ENCODE measurements around the gene CLEC4D. TPM values are rescaled to one million over a fixed set of nuclear protein-coding genes. Genes with fewer than 3 reads are reported as not detected.
"Not testable (repeated sequence)": the region's sequence is repeated elsewhere in the genome, so short reads cannot be mapped to it uniquely, and the experiment has no call there.

Gene CLEC4D
- polyA plus RNA-seq, 1 of the 3 experiments (the other 2 are of a cell fraction): not detected

- H3K36me3 ChIP-seq (replicated peaks in 1 of 2; ENCODE audit: control insufficient read depth in 1 of 2, insufficient read depth in 2 of 2, low read length in 1 of 2); H2AFZ ChIP-seq (ENCODE audit: low read depth); H3K9ac ChIP-seq; H3F3A ChIP-seq (replicated peaks; ENCODE audit: insufficient read depth); DNase-seq; CTCF ChIA-PET; H3K79me2 ChIP-seq (ENCODE audit: insufficient read depth); H3K4me2 ChIP-seq; H3K9me2 ChIP-seq; H3K4me1 ChIP-seq (ENCODE audit: control insufficient read depth in 1 of 2, insufficient read depth in 2 of 2, low read depth in 1 of 2, low read length in 1 of 2); H3K27me3 ChIP-seq (ENCODE audit: insufficient read depth); H3K9me3 ChIP-seq; H3K27ac ChIP-seq (ENCODE audit: low read depth in 2 of 2, low read length in 1 of 2); POLR2A ChIA-PET; H3K4me3 ChIP-seq (ENCODE audit: low read depth in 2 of 2, low read length in 1 of 2); H4K20me1 ChIP-seq (ENCODE audit: insufficient read depth): not testable (repeated sequence)
- 24% methylated on average over 2 of the region's 2 CpGs for WGBS (ENCODE audit: low lambda C conversion rate)
Measured at GRCh38 chr12:8566052-8566451, 52.7 kb downstream of the CLEC4D start.

- ChIA-PET POLR2A (no interaction called here), CTCF (no interaction called here)
- Histone ChIP-seq H3K4me2 (no peak overlapping the region), H3K9me3 (no peaks in the 10 kb centered on the region), H3K4me3 (ENCODE audit: low read depth in 2 of 2, low read length in 1 of 2) (no peak overlapping the region), H3K27me3 (ENCODE audit: insufficient read depth) (no peaks in the 10 kb centered on the region), H3K36me3 (replicated peaks in 1 of 2; ENCODE audit: control insufficient read depth in 1 of 2, insufficient read depth in 2 of 2, low read length in 1 of 2) (no peaks in the 10 kb centered on the region), H3K79me2 (ENCODE audit: insufficient read depth) (no peaks in the 10 kb centered on the region), H4K20me1 (ENCODE audit: insufficient read depth) (no peaks in the 10 kb centered on the region), H3K9ac (no peak overlapping the region), H3F3A (replicated peaks; ENCODE audit: insufficient read depth) (no peaks in the 10 kb centered on the region), H2AFZ (ENCODE audit: low read depth) (no peak overlapping the region), H3K27ac (ENCODE audit: low read depth in 2 of 2, low read length in 1 of 2) (no peak overlapping the region), H3K4me1 (ENCODE audit: control insufficient read depth in 1 of 2, insufficient read depth in 2 of 2, low read depth in 1 of 2, low read length in 1 of 2) (no peaks in the 10 kb centered on the region), H3K9me2 (no peaks in the 10 kb centered on the region)
- TF ChIP-seq YY1 (IDR thresholded peaks at IDR 0.05; ENCODE audit: low read depth) (no peak), CHD2 (IDR thresholded peaks at IDR 0.05; ENCODE audit: low read length, partially characterized antibody) (no peak), MAX (IDR thresholded peaks at IDR 0.05; ENCODE audit: low read depth) (no peak), ZBTB33 (IDR thresholded peaks at IDR 0.05; ENCODE audit: borderline replicate concordance, low read depth) (no peak), ELF1 (IDR thresholded peaks at IDR 0.05) (no peak)
- no peak for DNase-seq
Measured at GRCh38 chr12:8566525-8566924, 53.2 kb downstream of the CLEC4D start.

Small RNA genes lying within 50 kb of the gene (small RNA-seq; reads per million reads assigned to genes)
- 0 reads per million in 7 experiments for gene RNU6-275P

Other genes starting within 250 kb of the CLEC4D start
- not detected in 2 replicates for gene CLEC6A, start 57.5 kb upstream of the CLEC4D start, polyA plus RNA-seq (2012; rRNA removed)
- not detected in 2 replicates for gene CLEC4E, start 27.4 kb downstream of the CLEC4D start, polyA plus RNA-seq (2012; rRNA removed)
- gene AICDA, start 99.4 kb downstream of the CLEC4D start, polyA plus RNA-seq (2012; rRNA removed): not detected in 2 replicates
- 19.1 and 34.8 TPM in 2 replicates for gene MFAP5, start 149.3 kb downstream of the CLEC4D start, polyA plus RNA-seq (2012; rRNA removed)
- 24.5 and 33.3 TPM in 2 replicates for gene RIMKLB, start 184.5 kb downstream of the CLEC4D start, polyA plus RNA-seq (2012; rRNA removed)

All from SK-N-SH (cell line).